ENCODE measurements around the gene MEI4. TPM values are rescaled to one million over a fixed set of nuclear protein-coding genes. Genes with fewer than 3 reads are reported as not detected.
"Not testable (repeated sequence)": the region's sequence is repeated elsewhere in the genome, so short reads cannot be mapped to it uniquely, and the experiment has no call there.

Gene MEI4
- total RNA-seq, 1 donor from 2014 or later = 0.82 TPM

DNA sequence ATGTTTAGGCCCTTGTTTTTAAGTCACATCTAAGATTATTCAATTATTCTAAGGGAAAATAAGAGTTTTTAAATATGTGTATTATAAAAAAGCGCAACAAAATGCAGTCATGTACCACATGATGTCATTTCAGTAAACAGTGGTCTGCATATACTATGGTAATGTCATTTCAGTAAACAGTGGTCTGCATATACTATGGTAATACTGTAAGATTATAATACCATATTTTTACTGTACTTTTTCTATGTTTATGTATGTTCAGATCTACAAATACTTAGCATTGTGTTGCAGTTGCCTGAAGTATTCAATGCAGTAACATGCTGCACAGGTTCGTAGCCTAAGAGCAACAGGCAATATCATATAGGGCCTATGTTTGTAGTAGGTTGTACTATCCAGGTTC, 21.4 kb downstream of the MEI4 start:
- no peak for DNase-seq (ENCODE audit: low spot score in 2 of 2)
- FAIRE-seq = no peak

DNA sequence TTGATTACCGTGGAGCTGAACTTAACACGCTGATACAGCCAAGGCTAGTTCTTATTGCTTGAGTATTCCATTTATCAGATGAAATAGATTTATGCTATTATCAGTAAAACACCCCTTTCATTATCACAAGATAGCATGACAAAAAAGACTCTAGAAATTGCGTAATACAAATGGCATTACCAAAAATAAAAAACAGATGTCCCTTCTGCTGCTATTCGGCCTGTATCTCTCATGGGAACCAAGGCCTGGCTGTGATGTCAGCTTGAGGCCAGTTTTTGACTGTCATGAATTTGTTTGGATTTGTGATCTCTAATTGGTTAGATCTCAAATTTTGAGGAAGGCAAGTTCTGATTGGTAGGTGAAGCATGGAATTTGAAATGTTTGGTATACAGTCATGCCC, 25.2 kb downstream of the MEI4 start:
- DNase-seq (ENCODE audit: low spot score in 2 of 2) (no peak), FAIRE-seq (no peak)

DNA sequence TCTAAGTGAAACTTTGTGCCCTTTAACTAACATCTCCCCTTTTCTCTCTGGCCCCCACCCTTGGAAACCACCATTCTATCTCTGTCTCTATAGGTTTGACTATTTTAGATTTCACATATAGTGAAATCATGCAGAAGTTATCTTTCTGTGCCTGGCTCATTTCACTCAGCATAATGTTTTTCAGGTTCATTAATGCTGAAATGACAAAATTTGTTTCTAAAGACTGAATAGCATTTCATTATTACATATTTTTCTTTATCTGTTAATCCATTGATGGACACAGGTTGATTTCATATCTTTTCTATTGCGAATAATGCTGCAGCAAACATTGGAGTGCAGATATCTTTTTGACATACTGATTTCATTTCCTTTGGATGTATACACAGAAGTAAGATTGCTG, 30.7 kb downstream of the MEI4 start:
- DNase-seq (ENCODE audit: low spot score in 2 of 2) = no peak
- FAIRE-seq = no peak

DNA sequence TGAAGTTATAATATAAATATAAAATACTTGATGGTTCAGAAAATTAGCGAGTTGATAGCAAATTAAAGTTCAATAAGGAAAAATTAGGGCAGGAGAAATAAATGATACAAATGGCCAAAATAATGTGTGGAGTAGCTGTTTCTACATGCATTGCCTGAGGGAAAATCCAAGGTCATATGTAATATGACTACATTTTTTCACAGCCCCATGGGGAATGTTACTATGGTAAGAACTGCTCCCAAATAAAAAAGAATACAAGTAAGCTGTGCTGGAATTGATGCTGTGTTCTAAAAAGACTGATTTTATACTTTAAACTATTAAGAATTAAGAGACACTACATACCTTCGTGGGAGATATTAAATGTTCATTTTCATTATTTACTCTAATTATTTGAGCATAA, 34.1 kb downstream of the MEI4 start:
- FAIRE-seq = no peak
- no peak for DNase-seq (ENCODE audit: low spot score in 2 of 2)

DNA sequence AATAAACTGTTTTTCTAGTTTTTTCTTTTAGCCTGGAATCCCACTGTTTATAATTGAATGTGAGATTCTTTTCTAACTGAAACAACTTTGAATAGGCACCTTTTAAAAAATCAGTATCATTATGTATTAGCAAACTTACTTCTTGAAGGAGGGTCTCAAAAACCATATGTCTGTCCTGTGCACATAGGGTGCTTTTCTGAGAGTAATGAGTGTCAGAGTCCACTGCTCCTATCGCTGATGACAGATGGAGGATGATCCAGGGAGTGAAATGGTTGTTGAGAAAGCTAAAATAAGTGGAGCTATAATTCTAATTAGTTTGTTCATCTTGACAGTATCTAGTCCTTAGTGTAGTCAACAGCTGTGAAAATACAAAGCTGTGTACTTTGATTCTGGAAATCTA, 35.8 kb downstream of the MEI4 start:
- no peak for FAIRE-seq

DNA sequence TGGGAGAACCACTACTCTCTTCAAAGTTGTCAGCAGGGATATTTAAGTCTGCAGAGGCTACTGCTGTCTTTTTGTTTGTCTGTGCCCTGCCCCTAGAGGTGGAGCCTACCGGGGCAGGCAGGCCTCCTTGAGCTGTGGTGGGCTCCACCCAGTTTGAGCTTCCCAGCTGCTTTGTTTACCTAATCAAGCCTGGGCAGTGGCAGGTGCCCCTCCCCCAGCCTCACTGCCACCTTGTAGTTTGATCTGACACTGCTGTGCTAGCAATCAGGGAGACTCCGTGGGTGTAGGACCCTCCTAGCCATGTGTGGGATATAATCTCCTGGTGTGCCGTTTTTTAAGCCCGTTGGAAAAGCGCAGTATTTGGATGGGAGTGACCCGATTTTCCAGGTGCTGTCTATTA, 47.3 kb downstream of the MEI4 start:
- FAIRE-seq; DNase-seq (ENCODE audit: low spot score in 2 of 2): not testable (repeated sequence)

More for the DNA sequence above, 35.8 kb downstream of the MEI4 start:
- DNase-seq (ENCODE audit: low spot score in 2 of 2) = no peak

DNA sequence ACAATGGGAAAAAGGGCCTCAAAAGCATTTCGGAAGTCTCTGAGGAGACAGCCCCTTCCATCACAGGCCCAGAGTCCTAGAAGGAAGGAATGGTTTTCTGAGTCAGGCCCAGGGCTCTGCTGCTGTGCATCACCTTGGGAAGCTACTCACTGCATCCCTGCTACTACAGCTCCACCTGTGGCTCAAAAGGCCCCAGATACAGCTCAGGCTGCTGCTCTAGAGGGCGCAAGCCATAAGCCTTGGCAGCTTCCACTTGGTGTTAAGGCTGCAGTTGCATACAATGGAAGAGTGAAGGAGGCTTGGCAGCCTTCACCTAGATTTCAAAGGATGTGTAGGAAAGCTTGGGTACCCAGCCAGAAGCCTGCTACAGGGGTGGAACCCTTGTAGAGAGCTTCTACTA, 54.8 kb downstream of the MEI4 start:
- FAIRE-seq = no peak
- no peak for DNase-seq (ENCODE audit: low spot score in 2 of 2)

DNA sequence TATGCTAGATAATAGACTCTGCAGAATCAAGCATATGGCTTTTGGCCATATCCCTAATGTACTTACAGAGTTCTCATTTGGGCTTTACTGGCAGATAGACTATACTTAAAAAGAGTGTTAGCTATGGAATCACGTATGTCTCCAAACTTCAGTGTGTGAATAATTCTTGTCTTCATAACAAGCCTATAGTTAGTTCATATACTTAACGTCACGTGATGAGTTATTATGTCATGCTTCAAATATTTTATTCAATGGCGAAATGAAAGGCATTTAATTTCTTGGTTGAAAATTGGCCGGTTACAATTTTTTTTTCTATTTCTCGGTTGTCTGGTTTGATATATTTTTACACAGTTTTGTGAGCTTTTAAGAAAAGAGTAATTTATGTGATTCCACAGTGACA, 62.7 kb downstream of the MEI4 start:
- no peak for DNase-seq (ENCODE audit: low spot score in 2 of 2)
- FAIRE-seq = no peak

DNA sequence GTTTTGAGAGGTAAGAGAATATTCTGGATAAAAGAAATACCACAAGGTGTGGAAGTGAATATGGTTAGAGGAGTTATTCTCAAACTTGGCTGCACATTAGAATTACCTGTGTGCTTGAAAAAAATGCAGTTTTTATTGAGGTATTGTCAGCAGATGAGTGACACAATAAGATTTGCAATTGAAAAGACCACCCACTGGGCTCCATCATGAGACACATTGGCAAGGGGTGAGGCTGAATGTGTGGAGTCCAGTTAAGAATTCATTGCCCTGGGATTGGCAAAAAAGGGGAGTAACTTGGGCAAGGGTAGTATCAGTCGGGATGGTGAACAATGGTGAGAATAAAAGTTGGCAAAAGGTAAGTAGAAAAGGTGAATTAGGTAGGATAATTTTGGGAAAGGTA, 63.5 kb downstream of the MEI4 start:
- DNase-seq (ENCODE audit: low spot score in 2 of 2) (no peak), FAIRE-seq (no peak)

DNA sequence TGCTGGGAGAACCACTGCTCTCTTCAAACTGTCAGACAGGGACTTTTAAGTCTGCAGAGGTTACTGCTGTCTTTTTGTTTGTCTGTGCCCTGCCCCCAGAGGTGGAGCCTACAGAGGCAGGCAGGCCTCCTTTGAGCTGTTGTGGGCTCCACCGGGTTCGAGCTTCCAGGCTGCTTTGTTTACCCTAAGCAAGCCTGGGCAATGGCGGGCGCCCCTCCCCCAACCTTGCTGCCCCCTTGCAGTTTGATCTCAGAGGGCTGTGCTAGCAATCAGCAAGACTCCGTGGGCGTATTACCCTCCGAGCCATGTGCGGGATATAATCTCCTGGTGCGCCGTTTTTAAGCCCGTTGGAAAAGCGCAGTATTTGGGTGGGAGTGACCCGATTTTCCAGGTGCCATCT, 83.2 kb downstream of the MEI4 start:
- not testable (repeated sequence) for FAIRE-seq; DNase-seq (ENCODE audit: low spot score in 2 of 2)

DNA sequence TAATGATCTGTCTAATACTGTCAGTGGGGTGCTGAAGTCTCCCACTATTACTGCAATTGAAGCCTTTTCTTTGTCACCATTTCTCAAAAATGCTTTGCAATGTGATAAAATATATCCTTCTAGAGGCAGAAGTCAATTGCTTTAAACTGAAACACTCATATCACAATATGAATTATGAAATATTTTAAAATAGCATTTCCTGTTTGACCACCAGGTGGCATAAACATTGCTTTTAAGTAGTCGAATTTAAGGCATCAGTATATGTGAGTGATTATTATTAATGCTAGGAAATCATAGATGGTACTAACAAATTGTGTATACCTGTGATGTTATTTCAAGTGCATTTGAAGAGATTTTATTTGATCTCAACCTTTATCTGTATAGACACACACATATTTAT, 87.5 kb downstream of the MEI4 start:
- DNase-seq (ENCODE audit: low spot score in 2 of 2) (peak in 1 of 2 donors; percentile 8), FAIRE-seq (no peak)

DNA sequence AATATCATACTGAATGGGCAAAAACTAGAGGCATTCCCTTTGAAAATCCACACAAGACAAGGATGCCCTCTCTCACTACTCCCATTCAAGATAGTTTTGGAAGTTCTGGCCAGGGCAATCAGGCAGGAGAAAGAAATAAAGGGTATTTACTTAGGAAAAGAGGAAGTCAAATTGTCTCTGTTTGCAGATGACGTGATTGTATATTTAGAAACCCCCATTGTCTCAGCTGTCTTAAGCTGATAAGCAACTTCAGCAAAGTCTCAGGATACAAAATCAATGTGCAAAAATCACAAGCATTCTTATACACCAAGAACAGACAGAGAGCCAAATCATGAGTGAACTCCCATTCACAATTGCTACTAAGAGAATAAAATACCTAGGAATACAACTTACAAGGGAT, 99.3 kb downstream of the MEI4 start:
- FAIRE-seq; DNase-seq (ENCODE audit: low spot score in 2 of 2): not testable (repeated sequence)

DNA sequence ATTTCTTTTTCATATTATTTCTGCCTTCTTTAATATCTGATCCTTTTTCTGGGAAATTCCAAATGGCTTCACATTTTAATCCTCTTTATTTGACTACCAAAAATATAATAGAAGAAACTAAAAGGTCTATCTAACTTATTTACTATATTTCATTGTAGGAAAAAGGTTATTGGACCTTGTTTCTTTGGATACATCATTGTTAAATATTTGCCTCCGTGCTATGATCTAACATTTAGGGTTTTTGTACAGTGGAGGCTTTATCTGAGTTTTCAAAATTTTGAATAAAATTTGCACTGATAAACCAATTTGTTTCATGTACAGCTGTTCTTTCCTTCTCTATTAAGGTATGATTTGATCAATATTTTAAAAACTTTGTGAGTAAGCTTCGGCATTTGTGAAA, 109.5 kb downstream of the MEI4 start:
- DNase-seq (ENCODE audit: low spot score in 2 of 2) (no peak), FAIRE-seq (no peak)

DNA sequence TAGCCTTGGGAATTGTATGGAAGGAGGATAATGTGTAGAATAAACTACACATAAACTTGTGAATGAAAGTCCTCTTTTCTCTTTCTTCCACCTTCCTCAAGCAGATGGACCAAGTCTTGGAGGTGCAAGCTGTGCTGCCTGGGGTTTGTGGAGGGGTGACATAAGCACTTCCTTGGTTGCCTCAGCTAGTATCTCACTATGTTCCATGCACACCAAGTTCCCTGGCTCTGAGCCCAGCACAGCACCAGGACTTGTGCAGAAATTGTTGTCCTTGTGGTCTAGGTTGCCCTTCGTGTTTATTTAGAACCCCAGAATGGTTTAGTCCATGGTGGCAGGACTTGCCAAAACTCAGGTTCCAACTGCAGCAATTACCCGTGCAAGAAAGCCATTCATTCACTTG, 110.3 kb downstream of the MEI4 start:
- no peak for FAIRE-seq
- DNase-seq (ENCODE audit: low spot score in 2 of 2) = no peak

DNA sequence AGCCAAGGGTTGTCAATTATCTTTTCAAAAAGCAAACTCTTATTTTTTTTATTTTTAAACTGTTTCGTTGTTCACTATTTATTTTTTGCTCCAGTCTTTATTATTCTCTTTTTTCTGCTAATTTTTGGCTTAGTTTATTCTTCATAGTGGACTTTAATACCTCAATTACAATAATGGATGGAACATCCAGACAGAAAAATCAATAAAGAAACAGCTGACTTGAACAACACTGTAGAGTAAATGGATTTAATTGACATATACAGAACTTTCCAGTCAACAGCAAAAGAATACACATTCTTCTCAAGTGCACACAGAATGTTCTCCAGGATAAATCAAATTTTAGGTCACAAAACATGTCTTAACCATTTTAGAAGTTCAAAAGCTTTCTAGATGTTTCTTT, 111.5 kb downstream of the MEI4 start:
- DNase-seq (ENCODE audit: low spot score in 2 of 2) (no peak), FAIRE-seq (no peak)

DNA sequence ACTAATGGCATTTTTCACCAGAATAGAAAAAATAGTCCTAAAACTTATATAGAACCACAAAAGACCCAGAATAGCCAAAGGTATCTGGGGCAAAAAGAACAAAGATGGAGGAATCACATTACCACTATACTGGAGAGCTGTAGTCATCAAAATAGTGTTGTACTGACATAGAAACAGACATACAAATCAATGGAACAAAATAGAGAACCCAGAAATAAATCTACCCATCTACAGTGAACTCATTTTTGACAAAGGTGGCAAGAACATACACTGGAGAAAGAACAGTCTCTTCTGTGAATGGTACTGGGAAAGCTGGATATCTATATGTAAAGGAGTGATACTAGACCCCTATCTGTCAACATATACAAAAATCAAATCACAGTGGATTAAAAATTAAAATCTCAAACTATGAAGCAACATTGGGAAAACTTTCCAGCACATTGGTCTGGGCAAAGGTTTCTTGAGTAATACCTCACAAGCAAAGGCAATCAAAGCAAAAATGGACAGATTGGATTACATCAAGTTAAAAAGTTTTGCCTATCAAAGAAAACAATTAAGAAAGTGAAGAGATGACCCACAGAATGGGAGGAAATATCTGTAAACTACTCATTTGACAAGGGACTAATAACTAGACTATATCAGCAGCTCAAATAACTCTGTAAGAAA, 120.5 kb downstream of the MEI4 start:
- no peak for FAIRE-seq
- no peak for DNase-seq (ENCODE audit: low spot score in 2 of 2)

DNA sequence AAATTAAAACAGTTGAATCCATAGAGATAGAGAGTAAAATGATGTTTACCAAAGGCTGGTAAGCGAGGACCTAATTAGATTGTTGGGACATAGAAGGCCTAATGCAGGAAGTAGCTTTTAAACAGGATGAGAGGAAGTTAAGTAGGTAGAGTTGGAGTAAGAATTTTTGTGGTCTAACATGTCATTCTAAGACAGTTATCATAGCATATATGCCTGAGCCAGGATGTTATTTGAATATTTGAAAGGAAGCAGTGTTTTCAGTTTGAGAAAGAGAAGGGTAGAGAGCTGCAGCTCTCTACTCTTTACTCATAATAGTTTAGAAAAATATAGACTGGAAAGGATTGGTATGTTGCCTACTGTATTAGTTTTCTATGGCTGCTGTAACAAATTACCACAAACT, 121.6 kb downstream of the MEI4 start:
- DNase-seq (ENCODE audit: low spot score in 2 of 2) (no peak), FAIRE-seq (no peak)

DNA sequence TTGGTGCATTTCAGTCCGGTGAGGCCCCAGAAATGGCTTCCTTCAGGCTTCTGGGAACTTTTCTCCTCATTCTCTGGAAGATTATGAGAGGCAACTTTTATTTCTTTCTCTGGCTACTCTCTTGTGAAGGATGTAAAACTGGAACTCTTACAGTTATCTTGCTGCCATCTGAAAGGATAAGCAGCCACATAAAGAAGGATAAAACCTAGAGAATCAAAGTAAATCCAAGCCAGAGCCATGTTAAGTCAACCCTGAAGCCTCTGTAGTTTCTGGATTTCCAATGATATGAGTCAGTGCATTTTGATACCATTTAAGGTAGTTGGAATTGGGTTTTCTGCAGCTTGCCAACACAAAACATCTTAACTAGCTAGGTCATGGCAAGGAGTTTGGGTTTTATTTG, 123.6 kb downstream of the MEI4 start:
- FAIRE-seq (no peak), DNase-seq (ENCODE audit: low spot score in 2 of 2) (no peak)

DNA sequence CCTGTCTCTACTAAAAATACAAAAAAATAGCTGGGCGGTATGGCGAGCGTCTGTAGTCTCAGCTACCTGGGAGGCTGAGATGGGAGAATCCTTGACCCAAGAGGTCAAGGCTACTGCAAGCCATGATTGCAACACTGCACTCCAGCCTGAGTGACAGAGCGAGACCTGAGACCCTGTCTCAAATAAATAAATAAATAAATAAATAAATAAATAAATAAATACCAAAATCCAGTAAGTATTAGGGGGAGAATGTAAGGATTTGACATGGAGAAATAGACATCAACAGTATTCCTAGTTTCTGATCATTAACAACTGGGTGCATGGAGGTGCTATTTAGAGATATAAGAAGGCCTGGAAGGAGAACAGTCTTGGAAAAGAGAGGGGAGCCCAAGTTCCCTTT, 125.7 kb downstream of the MEI4 start:
- FAIRE-seq = no peak
- no peak for DNase-seq (ENCODE audit: low spot score in 2 of 2)

DNA sequence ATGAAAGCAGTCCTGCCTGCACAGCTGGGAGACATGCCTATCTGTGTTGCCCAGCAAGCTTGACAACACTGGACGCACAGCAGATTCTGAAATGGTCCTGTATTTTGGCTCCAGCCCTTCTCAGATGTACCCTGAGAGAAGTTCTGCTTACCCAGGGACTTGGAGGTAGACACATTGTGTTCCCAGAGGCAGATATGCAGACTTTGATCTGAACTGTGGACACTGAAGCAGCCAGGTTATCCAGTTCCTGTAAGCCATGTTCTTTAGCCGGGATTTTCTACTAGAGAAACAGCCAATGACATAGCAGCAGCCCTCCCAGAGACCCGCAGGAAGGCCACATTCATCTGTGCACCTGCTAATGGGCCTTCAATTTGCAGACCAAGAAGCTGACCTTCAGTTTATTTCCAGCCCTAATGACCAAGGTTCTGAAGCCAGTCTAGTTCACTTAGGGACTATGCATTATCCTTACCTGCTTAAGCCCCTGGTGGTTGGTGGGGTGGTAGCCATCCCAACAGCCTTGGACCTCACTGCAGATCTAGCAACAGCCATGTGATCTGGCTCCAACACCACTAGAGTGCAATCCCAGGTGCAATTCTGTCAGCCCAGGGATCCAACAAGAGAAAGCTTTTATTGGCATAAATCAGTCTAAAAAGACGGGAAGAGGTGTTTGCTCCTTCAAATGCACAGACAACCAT, 134.2 kb downstream of the MEI4 start:
- FAIRE-seq (no peak), DNase-seq (ENCODE audit: low spot score in 2 of 2) (no peak)

DNA sequence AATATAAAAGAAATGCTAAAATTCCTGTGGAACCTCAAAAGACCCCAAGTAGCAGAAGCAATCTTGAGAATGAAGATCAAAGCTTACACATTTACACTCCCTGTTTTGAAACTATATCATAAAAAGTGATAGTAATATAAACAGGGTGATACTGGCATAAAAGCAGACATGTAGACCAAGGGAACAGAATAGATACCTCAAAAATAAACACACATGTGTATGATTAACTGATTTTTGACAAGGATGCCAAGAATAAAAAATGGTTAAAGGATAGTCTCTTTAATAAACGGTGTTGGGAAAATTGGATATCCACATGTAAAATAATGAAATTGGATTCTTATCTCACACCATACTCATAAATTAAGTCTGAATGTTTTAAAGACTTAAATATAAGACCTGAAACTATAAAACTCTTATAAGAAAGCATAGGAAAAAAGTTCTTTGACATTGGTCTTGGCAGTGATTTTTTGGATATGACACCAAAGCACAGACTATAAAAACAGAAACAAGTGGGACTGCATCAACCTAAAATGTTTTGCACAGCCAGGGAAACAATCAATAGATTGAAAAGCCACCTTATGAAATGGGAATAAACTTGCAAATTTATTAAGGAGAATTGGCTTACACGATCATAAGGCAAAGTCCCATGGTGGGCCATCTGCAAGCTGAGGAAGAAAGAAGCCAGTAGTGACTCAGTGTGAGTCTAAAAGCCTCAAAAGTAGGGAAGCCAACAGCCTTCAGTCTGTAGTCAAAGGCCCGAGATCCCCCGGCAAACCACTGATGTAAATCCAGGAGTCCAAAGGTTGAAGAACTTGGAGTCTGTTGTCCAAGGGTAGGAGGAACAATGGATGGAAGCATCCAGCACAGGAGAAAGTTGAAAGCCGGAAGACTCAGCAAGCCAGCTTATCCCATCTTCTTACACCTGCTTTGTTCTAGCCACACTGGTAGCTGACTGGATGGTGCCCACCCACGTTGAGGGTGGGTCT, 144.3 kb downstream of the MEI4 start:
- FAIRE-seq = no peak
- no peak for DNase-seq (ENCODE audit: low spot score in 2 of 2)
